GM21576 (cell line): Measurements from ENCODE around the gene CKAP5.

Source experiments
- ATAC-seq: cut with Tn5 transposase; IDR thresholded peaks from one replicate; pipeline ENCODE4 v1.9.1; 2021; ENCODE audit warnings: mild to moderate bottlenecking, moderate library complexity; ENCODE audit not compliant: unreplicated experiment

The CKAP5 gene

GRCh38 chr11:46701078-46701654, 144.9 kb downstream of the CKAP5 start:
- no peak for ATAC-seq

GRCh38 chr11:46700241-46701077, 145.6 kb downstream of the CKAP5 start, which contains the start of the genes ARHGAP1 and ZNF408:
Gene ARHGAP1 (minus strand): TSS chr11:46700619. CDS start chr11:46696107, 4,512 bp downstream.
Gene ZNF408 (plus strand): TSS chr11:46701031. CDS start chr11:46701048, 17 bp downstream.
- ATAC-seq: peak; percentile 86

- ATAC-seq: no peak
Observed at GRCh38 chr11:46698597-46698996, 147.5 kb downstream of the CKAP5 start.

GRCh38 chr11:46697723-46698122, 148.4 kb downstream of the CKAP5 start:
- ATAC-seq: no peak

GRCh38 chr11:46697303-46697702, 148.8 kb downstream of the CKAP5 start:
- no peak for ATAC-seq

- ATAC-seq: no peak
Observed at GRCh38 chr11:46696212-46696558, 149.9 kb downstream of the CKAP5 start.

GRCh38 chr11:46695345-46696211, 150.5 kb downstream of the CKAP5 start:
- ATAC-seq: no peak

GRCh38 chr11:46694607-46695006, 151.5 kb downstream of the CKAP5 start:
- ATAC-seq: no peak

- ATAC-seq: no peak
Observed at GRCh38 chr11:46694072-46694471, 152.0 kb downstream of the CKAP5 start.

- no peak for ATAC-seq
Observed at GRCh38 chr11:46693597-46694012, 152.5 kb downstream of the CKAP5 start.
